Subcutaneous adipose tissue (tissue), 4 donors: Measurements from ENCODE around the gene PTPA. TPM values are rescaled to one million over a fixed set of nuclear protein-coding genes. Genes with fewer than 3 reads are reported as not detected.

Experiments
- CTCF ChIP-seq: fragments of 450-650 bp; IDR thresholded peaks from one replicate; pipeline ENCODE4 v1.5.1; 2016; ENCODE audit warnings: low read depth, mild to moderate bottlenecking, control low read depth, antibody characterized with exemption, moderate library complexity
- total RNA-seq, 4 donors: library from RNA; depleted of rRNA; stranded (reverse); fragments of >200 nt; gene quantifications; one replicate each; pipeline ENCODE4 v1.1.0, GENCODE V29; 2016

The PTPA gene
- total RNA-seq, 4 donors from 2014 or later: 23.8 to 51.1 (median 34.4) TPM

- TF ChIP-seq CTCF: no peak
These were observed 30.1 kb downstream of the PTPA start for GRCh38 chr9:129141066-129142041.

- no peak for TF ChIP-seq CTCF
These were observed 31.1 kb downstream of the PTPA start for GRCh38 chr9:129142138-129142935.

GRCh38 chr9:129143031-129143927 lies 32.1 kb downstream of the PTPA start:
- no peak for TF ChIP-seq CTCF

- TF ChIP-seq CTCF: no peak
These were observed 34.1 kb downstream of the PTPA start for GRCh38 chr9:129145316-129145715.

- no peak for TF ChIP-seq CTCF
These were observed 34.7 kb downstream of the PTPA start for GRCh38 chr9:129145841-129146292.

- no peak for TF ChIP-seq CTCF
These were observed 35.3 kb downstream of the PTPA start for GRCh38 chr9:129146441-129146941.
